ENCODE measurements around the gene CCSER1. TPM values are rescaled to one million over a fixed set of nuclear protein-coding genes. Genes with fewer than 3 reads are reported as not detected.

The CCSER1 gene
- total and polyA plus RNA-seq, 8 donors: 2.0 to 9.0 (median 4.2) TPM

GRCh38 chr4:91471280-91471679 lies 1344.1 kb downstream of the CCSER1 start:
- no peaks in the 10 kb centered on the region for H3K27me3 ChIP-seq

DNA sequence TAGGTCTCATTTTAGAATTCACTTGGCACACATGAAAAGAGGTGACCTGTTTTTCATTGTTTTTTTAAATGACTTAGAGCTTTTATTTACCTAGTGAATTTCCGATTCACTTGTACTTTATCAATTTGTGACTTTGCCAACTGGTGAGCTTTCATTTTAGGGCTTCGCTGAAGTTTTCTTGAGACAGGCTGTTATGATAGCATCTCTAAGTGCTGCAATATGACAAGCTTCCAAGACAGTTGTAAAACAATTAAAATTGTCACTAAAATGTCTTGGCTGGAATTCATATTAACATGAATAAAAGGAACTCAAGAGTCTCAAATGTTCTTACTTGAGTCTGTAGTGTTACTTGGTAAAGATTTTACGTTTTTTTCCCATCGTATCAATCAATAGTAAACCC lies 1344.9 kb downstream of the CCSER1 start:
- no peaks in the 10 kb centered on the region for H3K36me3 ChIP-seq
- peaks cover 0 to 5% of the 10 kb centered on the region in 2 donors for H3K9me3 ChIP-seq
- intact Hi-C loops (cut with DNase I): no loop called here
- TF ChIP-seq CTCF (IDR thresholded peaks at IDR 0.05): no peak
- no peak overlapping the region for H3K4me3 ChIP-seq
- DNase-seq: no peak
- no peaks in the 10 kb centered on the region for H3K27me3 ChIP-seq
- H3K27ac ChIP-seq: no peak overlapping the region
- no peaks in the 10 kb centered on the region for H3K4me1 ChIP-seq
- ATAC-seq: no peak

More at GRCh38 chr4:91471280-91471679, 1344.1 kb downstream of the CCSER1 start:
- DNase-seq (peak in 1 of 4 donors; percentile 31), ATAC-seq (no peak)
- Histone ChIP-seq H3K27ac (no peak overlapping the region), H3K4me3 (no peak overlapping the region), H3K36me3 (no peaks in the 10 kb centered on the region), H3K9me3 (peaks cover 0 to 6% of the 10 kb centered on the region in 2 donors), H3K4me1 (no peaks in the 10 kb centered on the region)
- intact Hi-C loops (cut with DNase I): no loop called here
- no peak for TF ChIP-seq CTCF (IDR thresholded peaks at IDR 0.05)

- Histone ChIP-seq H3K27me3 (no peaks in the 10 kb centered on the region), H3K4me1 (no peaks in the 10 kb centered on the region), H3K9me3 (peaks cover 0 to 12% of the 10 kb centered on the region in 2 donors), H3K27ac (no peak overlapping the region), H3K4me3 (no peak overlapping the region), H3K36me3 (no peaks in the 10 kb centered on the region)
- DNase-seq: no peak
- intact Hi-C loops (cut with DNase I): no loop called here
- no peak for ATAC-seq
- TF ChIP-seq CTCF (IDR thresholded peaks at IDR 0.05): no peak
Measured at GRCh38 chr4:91485415-91485814, 1358.2 kb downstream of the CCSER1 start.

DNA sequence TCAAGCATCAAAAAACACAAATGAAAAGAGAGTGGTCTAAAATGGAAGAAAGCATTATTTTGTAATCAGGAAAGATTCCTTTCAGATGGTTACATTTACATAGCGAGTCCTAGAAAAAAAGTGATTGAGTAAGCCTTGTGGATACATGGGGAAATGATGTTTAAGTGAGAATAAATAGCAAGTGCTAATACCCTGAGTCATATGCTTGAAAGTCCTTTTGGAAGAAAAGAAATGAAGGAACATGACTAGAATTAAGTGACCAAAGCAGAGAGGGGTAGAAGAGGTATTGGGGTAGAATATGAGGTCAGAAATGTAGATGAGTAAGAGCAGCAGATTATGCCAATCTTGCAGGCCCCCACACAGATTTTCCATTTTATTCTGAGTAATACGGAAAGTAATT lies 1361.8 kb downstream of the CCSER1 start:
- no peak overlapping the region for H3K27ac ChIP-seq
- no peak for ATAC-seq
- peaks cover 0 to 3% of the 10 kb centered on the region in 2 donors for H3K9me3 ChIP-seq
- no peak overlapping the region for H3K4me3 ChIP-seq
- no peaks in the 10 kb centered on the region for H3K27me3 ChIP-seq
- intact Hi-C loops (cut with DNase I): no loop called here
- no peak for DNase-seq
- no peaks in the 10 kb centered on the region for H3K4me1 ChIP-seq
- no peak for TF ChIP-seq CTCF (IDR thresholded peaks at IDR 0.05)
- H3K36me3 ChIP-seq: no peaks in the 10 kb centered on the region

GRCh38 chr4:91497892-91498291 lies 1370.7 kb downstream of the CCSER1 start:
- H3K27me3 ChIP-seq: no peaks in the 10 kb centered on the region
- ATAC-seq (no peak), DNase-seq (no peak)
- no peaks in the 10 kb centered on the region for H3K36me3 ChIP-seq
- H3K4me3 ChIP-seq: no peak overlapping the region
- no peak for TF ChIP-seq CTCF (IDR thresholded peaks at IDR 0.05)
- H3K27ac ChIP-seq: no peak overlapping the region
- H3K4me1 ChIP-seq: no peaks in the 10 kb centered on the region
- peaks cover 0 to 4% of the 10 kb centered on the region in 2 donors for H3K9me3 ChIP-seq
- intact Hi-C loops (cut with DNase I): no loop called here
